Endothelial cell of umbilical vein (primary cell): ENCODE results near the gene LIPM. TPM values are rescaled to one million over a fixed set of nuclear protein-coding genes. Genes with fewer than 3 reads are reported as not detected.
A peak's percentile ranks its signal among the peaks of the same experiment; 100 is the strongest.

Experiments used
- BruUV-seq: library from RNA; stranded (reverse); fragments of 400-500 nt; replicated peaks from 2 replicates; lab custom pipeline; 2021; lab: Mats Ljungman, UMichigan
- CTCF ChIA-PET: fragments of 300-600, 350-600 bp; sonication (Branson Sonifier 250); formaldehyde crosslinking; loops from one replicate; lab custom pipeline; 2021; ENCODE audit warnings: antibody characterized with exemption, inconsistent platforms; lab: Charles Lee
- POLR2A ChIA-PET: fragments of 300-600, 350-600 bp; sonication (Branson Sonifier 250); formaldehyde crosslinking; loops from one replicate; lab custom pipeline; 2021; ENCODE audit warnings: antibody characterized with exemption, inconsistent platforms; lab: Charles Lee
- DNase-seq: peaks from one replicate; pipeline ENCODE4 v3.0.0-alpha.2; 2011; ENCODE audit warnings: low read depth, low spot score
- FAIRE-seq: peaks from 2 replicates; lab custom pipeline; 2011; peaks lifted over from hg19 to GRCh38; lab: Jason Lieb, UNC
- H2AFZ ChIP-seq: 2 replicates; pipeline ENCODE4 v1.6.0; 2012; ENCODE audit warnings: low read depth, low read length, control low read depth, inconsistent platforms
- H3K27ac ChIP-seq: 2 replicates; pipeline ENCODE4 v1.5.1; 2011; ENCODE audit warnings: low read depth, mild to moderate bottlenecking, control low read depth, low read length, moderate library complexity; ENCODE audit not compliant: insufficient read depth
- H3K27me3 ChIP-seq, 2 experiments: 2 replicates each; pipeline versions ENCODE4 v1.6.0 to v1.6.1; 2011; ENCODE audit warnings: low read length in 2 of 2, mixed read lengths in 1 of 2; ENCODE audit not compliant: control insufficient read depth in 2 of 2, insufficient read depth in 2 of 2
- H3K36me3 ChIP-seq, 2 experiments: 2 replicates in 1 of 2; 3 replicates in 1 of 2; pipeline ENCODE4 v1.5.1; 2011; ENCODE audit warnings: low read length in 2 of 2, mild to moderate bottlenecking in 1 of 2, moderate library complexity in 1 of 2; ENCODE audit not compliant: control insufficient read depth in 2 of 2, insufficient read depth in 2 of 2; ENCODE audit errors: extremely low read depth in 1 of 2
- H3K4me1 ChIP-seq: 3 replicates; pipeline ENCODE4 v1.5.1; 2011; ENCODE audit warnings: mild to moderate bottlenecking, low read length; ENCODE audit not compliant: control insufficient read depth, insufficient read depth; ENCODE audit errors: extremely low read depth
- H3K4me2 ChIP-seq: 2 replicates; pipeline ENCODE4 v1.6.1; 2011; ENCODE audit warnings: low read length, control low read depth, mixed read lengths; ENCODE audit not compliant: insufficient read depth
- H3K4me3 ChIP-seq, 3 experiments: fragments of 200-600 bp in 1 of 3; sonication (generic), shearing (Covaris generic) in 1 of 3; replicated peaks in 1 of 3; 2 replicates each; pipeline ENCODE4 v1.5.1; 2011 to 2016; ENCODE audit warnings: control low read depth in 3 of 3, low read length in 3 of 3, mild to moderate bottlenecking in 2 of 3, inconsistent platforms in 1 of 3, low read depth in 1 of 3, moderate library complexity in 1 of 3; ENCODE audit not compliant: insufficient read depth in 1 of 3
- H3K79me2 ChIP-seq: 2 replicates; pipeline ENCODE4 v1.6.0; 2012; ENCODE audit warnings: low read length, inconsistent platforms; ENCODE audit not compliant: control insufficient read depth, insufficient read depth
- H3K9ac ChIP-seq: replicated peaks from 2 replicates; pipeline ENCODE3; 2011; ENCODE audit warnings: low read length, control low read depth; ENCODE audit not compliant: insufficient read depth; ENCODE audit errors: extremely low read depth
- H3K9me1 ChIP-seq: replicated peaks from 3 replicates; pipeline ENCODE4 v1.6.0; 2011; ENCODE audit warnings: mild to moderate bottlenecking, low read length; ENCODE audit not compliant: control insufficient read depth, insufficient read depth; ENCODE audit errors: extremely low read depth
- H3K9me3 ChIP-seq: replicated peaks from 2 replicates; pipeline ENCODE4 v1.5.1; 2012; ENCODE audit warnings: low read length, inconsistent platforms; ENCODE audit not compliant: control insufficient read depth, insufficient read depth
- H4K20me1 ChIP-seq: replicated peaks from 2 replicates; pipeline ENCODE3; 2011; ENCODE audit warnings: mild to moderate bottlenecking, low read length; ENCODE audit not compliant: control insufficient read depth, insufficient read depth; ENCODE audit errors: extremely low read depth
- CTCF ChIP-seq, 2 donors: IDR thresholded peaks; 1 replicate in 1 of 2; 2 replicates in 1 of 2; pipeline ENCODE4 v1.5.1; 2011; ENCODE audit warnings: low read length in 2 of 2, mild to moderate bottlenecking in 2 of 2, moderate library complexity in 2 of 2, control low read depth in 1 of 2, inconsistent platforms in 1 of 2, low read depth in 1 of 2; ENCODE audit not compliant: insufficient read depth in 1 of 2; ENCODE audit errors: extremely low read depth in 1 of 2
- EZH2 ChIP-seq: IDR thresholded peaks from 2 replicates; pipeline ENCODE4 v1.6.1; 2012; ENCODE audit warnings: borderline replicate concordance, low read depth, mild to moderate bottlenecking, moderate library complexity, low read length, inconsistent platforms; ENCODE audit not compliant: severe bottlenecking
- FOS ChIP-seq: IDR thresholded peaks from 2 replicates; pipeline ENCODE4 v1.6.1; 2011; ENCODE audit warnings: mild to moderate bottlenecking, low read length, moderate library complexity, borderline replicate concordance; ENCODE audit not compliant: insufficient read depth
- GATA2 ChIP-seq: IDR thresholded peaks from 2 replicates; pipeline ENCODE4 v1.7.0; 2011; ENCODE audit warnings: low read depth, mild to moderate bottlenecking, moderate library complexity, mixed read lengths, low read length; ENCODE audit not compliant: insufficient read length, insufficient read depth
- JUN ChIP-seq: IDR thresholded peaks from 2 replicates; pipeline ENCODE4 v1.6.1; 2011; ENCODE audit warnings: borderline replicate concordance, low read depth; ENCODE audit not compliant: insufficient read length, insufficient read depth
- MYC ChIP-seq: IDR thresholded peaks from one replicate; pipeline ENCODE4 v1.6.1; 2011; ENCODE audit warnings: mild to moderate bottlenecking, low read depth, low read length
- POLR2A ChIP-seq: IDR thresholded peaks from 2 replicates; pipeline ENCODE4 v1.6.1; 2012; ENCODE audit warnings: low read depth, mild to moderate bottlenecking, control low read depth, low read length
- POLR2AphosphoS5 ChIP-seq: IDR thresholded peaks from 2 replicates; pipeline ENCODE4 v1.6.1; 2012; ENCODE audit warnings: low read depth, mild to moderate bottlenecking, control low read depth, low read length, moderate library complexity; ENCODE audit not compliant: insufficient read depth
- dilution Hi-C: fragments of 300-500 bp; cut with MboI; formaldehyde crosslinking; loops from one replicate; pipeline ENCODE4 v1.15.0; 2019; ENCODE audit warnings: low sequenced_read_pairs; ENCODE audit not compliant: extremely low pct_ligation_motif_present
- intact Hi-C: fragments of 100-400 bp; cut with micrococcal nuclease; formaldehyde crosslinking; loops from one replicate; pipeline ENCODE4 v1.10.0; 2022
- polyA plus RNA-seq, 4 experiments: library from polyadenylated mRNA; depleted of rRNA in 3 of 4; stranded (reverse) in 3 of 4; unstranded in 1 of 4; fragments of >200 nt; gene quantifications; 2 replicates each; pipeline versions ENCODE4 v1.2.1 to v1.2.3, GENCODE V29; 2011 to 2012; ENCODE audit warnings: missing spikeins in 1 of 4
- total RNA-seq: library from RNA; stranded (reverse); gene quantifications from 2 replicates; pipeline ENCODE4 v1.2.3, GENCODE V29; 2021
- TF ChIP-seq, protein P1 (sequence below): IDR thresholded peaks from 2 replicates; pipeline ENCODE4 v1.6.1; 2011; ENCODE audit not compliant: insufficient read depth, insufficient read length

The LIPM gene
- total and polyA plus RNA-seq, 2 donors (not counting 3 experiments of a cell fraction or from before 2014, with no cell fraction given), result not detected

- dilution Hi-C loops (no loop called here), intact Hi-C loops (loop anchor here (1.0 to 5.0 kb wide), 3 partner anchors 122 to 245 kb away; partner anchors contain the start of gene RNLS)
- Histone ChIP-seq H3K27me3 (no peaks in the 10 kb centered on the region), H3K9me3 (no peaks in the 10 kb centered on the region), H3K79me2 (no peaks in the 10 kb centered on the region), H3K9ac (no peak overlapping the region), H3K27ac (no peak overlapping the region), H4K20me1 (no peaks in the 10 kb centered on the region), H3K36me3 (no peaks in the 10 kb centered on the region), H2AFZ (no peak overlapping the region), H3K4me3 (no peak overlapping the region), H3K4me2 (no peak overlapping the region), H3K9me1 (no peaks in the 10 kb centered on the region), H3K4me1 (peaks cover 3% of the 10 kb centered on the region)
- ChIA-PET CTCF (interaction anchor here (0.7 to 6.5 kb wide), 23 partner anchors 11 to 964 kb away, joined by 3 to 164 read pairs (median 4); partner anchors contain the start of gene RNLS), POLR2A (no interaction called here)
- DNase-seq (peak; percentile 64), FAIRE-seq (peak; percentile 87)
- TF ChIP-seq FOS, result no peak
- peak; percentile 69 to 72 for TF ChIP-seq CTCF (IDR thresholded peaks at IDR 0.05; ENCODE audit: extremely low read depth in 1 of 2, insufficient read depth in 1 of 2, low read depth in 1 of 2, low read length in 2 of 2)
- BruUV-seq, result no TSS peak
Measured at GRCh38 chr10:88810196-88810961, 7.8 kb downstream of the LIPM start.

GRCh38 chr10:88813200-88813599 is 10.7 kb downstream of the LIPM start:
- no peaks in the 10 kb centered on the region for H3K4me1 ChIP-seq
- H3K4me3 ChIP-seq, result no peak overlapping the region

More at GRCh38 chr10:88813200-88813599, 10.7 kb downstream of the LIPM start:
- H4K20me1 ChIP-seq, result no peaks in the 10 kb centered on the region
- FAIRE-seq (no peak), DNase-seq (no peak)
- no peaks in the 10 kb centered on the region for H3K79me2 ChIP-seq
- no TSS peak for BruUV-seq
- ChIA-PET POLR2A (no interaction called here), CTCF (interaction anchor here (1.0 to 6.5 kb wide), 4 partner anchors 8 to 247 kb away, joined by 3 to 164 read pairs (median 4); no protein-coding TSS in a partner anchor)
- H3K36me3 ChIP-seq, result no peaks in the 10 kb centered on the region
- no peak overlapping the region for H3K9ac ChIP-seq
- peaks cover 0 to 7% of the 10 kb centered on the region in 2 experiments for H3K27me3 ChIP-seq
- dilution Hi-C loops (no loop called here), intact Hi-C loops (loop anchor here (5.0 kb wide), 1 partner anchor 231 kb away; the partner anchor contains the start of gene RNLS)
- no peak overlapping the region for H2AFZ ChIP-seq
- no peak overlapping the region for H3K27ac ChIP-seq
- TF ChIP-seq JUN (no peak), POLR2AphosphoS5 (no peak), FOS (no peak), CTCF (IDR thresholded peaks at IDR 0.05; ENCODE audit: extremely low read depth in 1 of 2, insufficient read depth in 1 of 2, low read depth in 1 of 2, low read length in 2 of 2) (no peak), EZH2 (no peak), POLR2A (no peak), GATA2 (no peak), MYC (no peak)
- TF ChIP-seq, protein P1, sequence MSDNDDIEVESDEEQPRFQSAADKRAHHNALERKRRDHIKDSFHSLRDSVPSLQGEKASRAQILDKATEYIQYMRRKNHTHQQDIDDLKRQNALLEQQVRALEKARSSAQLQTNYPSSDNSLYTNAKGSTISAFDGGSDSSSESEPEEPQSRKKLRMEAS, result no peak
- H3K9me1 ChIP-seq, result no peaks in the 10 kb centered on the region
- no peak overlapping the region for H3K4me2 ChIP-seq
- H3K9me3 ChIP-seq, result no peaks in the 10 kb centered on the region
